Lower leg skin (tissue), 3 donors: ENCODE results near the gene CALY.

ENCODE experiments used
- POLR2A ChIP-seq, 2 donors: fragments of 450-650 bp; IDR thresholded peaks; one replicate each; pipeline ENCODE4 v1.6.1; 2016 to 2017; ENCODE audit warnings: antibody characterized with exemption in 2 of 2, mild to moderate bottlenecking in 1 of 2, moderate library complexity in 1 of 2
- TF ChIP-seq, protein P1 (sequence below), 3 donors: fragments of 450-650 bp; IDR thresholded peaks; one replicate each; pipeline ENCODE4 v1.5.1; 2016; ENCODE audit warnings: antibody characterized with exemption in 3 of 3, mild to moderate bottlenecking in 3 of 3, moderate library complexity in 2 of 3

GRCh38 chr10:133379152-133379800 lies 42.6 kb upstream of the CALY start, which contains the start of gene PAOX:
- TF ChIP-seq, protein P1, sequence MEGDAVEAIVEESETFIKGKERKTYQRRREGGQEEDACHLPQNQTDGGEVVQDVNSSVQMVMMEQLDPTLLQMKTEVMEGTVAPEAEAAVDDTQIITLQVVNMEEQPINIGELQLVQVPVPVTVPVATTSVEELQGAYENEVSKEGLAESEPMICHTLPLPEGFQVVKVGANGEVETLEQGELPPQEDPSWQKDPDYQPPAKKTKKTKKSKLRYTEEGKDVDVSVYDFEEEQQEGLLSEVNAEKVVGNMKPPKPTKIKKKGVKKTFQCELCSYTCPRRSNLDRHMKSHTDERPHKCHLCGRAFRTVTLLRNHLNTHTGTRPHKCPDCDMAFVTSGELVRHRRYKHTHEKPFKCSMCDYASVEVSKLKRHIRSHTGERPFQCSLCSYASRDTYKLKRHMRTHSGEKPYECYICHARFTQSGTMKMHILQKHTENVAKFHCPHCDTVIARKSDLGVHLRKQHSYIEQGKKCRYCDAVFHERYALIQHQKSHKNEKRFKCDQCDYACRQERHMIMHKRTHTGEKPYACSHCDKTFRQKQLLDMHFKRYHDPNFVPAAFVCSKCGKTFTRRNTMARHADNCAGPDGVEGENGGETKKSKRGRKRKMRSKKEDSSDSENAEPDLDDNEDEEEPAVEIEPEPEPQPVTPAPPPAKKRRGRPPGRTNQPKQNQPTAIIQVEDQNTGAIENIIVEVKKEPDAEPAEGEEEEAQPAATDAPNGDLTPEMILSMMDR (IDR thresholded peaks at IDR 0.05), result no peak
- no peak for TF ChIP-seq POLR2A (IDR thresholded peaks at IDR 0.05)
